ENCODE measurements around the gene ZNF30. TPM values are rescaled to one million over a fixed set of nuclear protein-coding genes. Genes with fewer than 3 reads are reported as not detected.

ZNF30 gene
- total and polyA plus RNA-seq, 4 donors = 1.9 to 10.9 (median 2.9) TPM

- Histone ChIP-seq H3K9me3 (ENCODE audit: control insufficient read depth, low read length) (peaks cover 16% of the 10 kb centered on the region), H3K27me3 (ENCODE audit: control insufficient read depth in 1 of 2, insufficient read depth in 2 of 2, low read length in 1 of 2) (no peaks in the 10 kb centered on the region), H3K27ac (ENCODE audit: low read depth in 1 of 2, low read length in 2 of 2) (no peak overlapping the region), H3K36me3 (ENCODE audit: control insufficient read depth in 1 of 2, insufficient read depth in 2 of 2, low read length in 1 of 2) (peaks cover 3 to 8% of the 10 kb centered on the region in 2 donors), H3K4me1 (ENCODE audit: control insufficient read depth in 1 of 2, insufficient read depth in 2 of 2, low read length in 2 of 2) (no peaks in the 10 kb centered on the region), H3K4me3 (ENCODE audit: low read length in 2 of 2) (no peak overlapping the region)
- ATAC-seq (ENCODE audit: low FRiP score) = no peak
- intact Hi-C loops (cut with DNase I) = no loop called here
- no peak for DNase-seq
Observed at GRCh38 chr19:34953092-34953491, 26.4 kb downstream of the ZNF30 start.

DNA sequence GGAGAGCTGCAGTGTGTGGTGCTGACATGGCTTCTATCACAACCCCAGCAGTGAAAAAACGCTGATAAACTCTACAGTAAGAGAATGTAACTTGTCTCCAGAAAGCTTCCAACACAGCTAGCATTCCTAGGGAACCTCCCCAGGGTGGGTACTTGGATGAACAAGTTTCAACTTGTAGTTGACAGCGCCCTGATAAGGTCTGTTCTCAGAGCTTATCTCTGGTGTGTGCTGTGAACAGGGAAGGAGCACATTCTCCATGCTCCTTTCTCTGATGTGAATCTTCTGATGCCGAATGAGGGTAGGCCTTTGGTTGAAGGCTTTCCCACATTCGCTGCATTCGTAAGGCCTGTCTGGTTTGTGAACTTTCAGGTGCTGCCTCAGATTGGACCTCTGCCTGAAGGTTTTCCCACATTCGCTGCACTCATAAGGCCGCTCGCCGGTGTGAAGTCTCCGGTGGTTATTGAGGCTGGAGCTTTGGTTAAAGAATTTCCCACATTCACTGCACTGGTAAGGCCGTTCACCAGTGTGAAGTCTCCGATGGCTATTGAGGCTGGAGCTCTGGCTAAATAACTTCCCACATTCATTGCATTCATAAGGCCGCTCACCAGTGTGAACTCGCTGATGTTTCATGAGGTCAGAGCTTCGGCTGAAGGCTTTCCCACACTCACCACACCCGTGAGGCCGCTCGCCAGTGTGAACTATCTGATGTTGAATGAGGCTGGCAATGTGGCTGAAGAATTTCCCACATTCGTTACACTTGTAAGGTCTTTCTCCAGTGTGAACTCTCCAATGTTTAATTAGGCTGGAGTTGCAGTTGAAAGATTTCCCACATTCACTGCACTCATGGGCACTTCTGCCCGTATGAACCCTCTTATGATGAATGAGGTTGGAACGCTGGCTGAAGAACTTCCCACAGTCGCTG, 31.4 kb downstream of the ZNF30 start:
- no peak overlapping the region for H3K4me3 ChIP-seq (ENCODE audit: low read length in 2 of 2)
- H3K4me1 ChIP-seq (ENCODE audit: control insufficient read depth in 1 of 2, insufficient read depth in 2 of 2, low read length in 2 of 2) = peaks cover 0 to 3% of the 10 kb centered on the region in 2 donors
- ATAC-seq (ENCODE audit: low FRiP score) (no peak), DNase-seq (no peak)
- H3K36me3 ChIP-seq (ENCODE audit: control insufficient read depth in 1 of 2, insufficient read depth in 2 of 2, low read length in 1 of 2) = peaks cover 6 to 25% of the 10 kb centered on the region in 2 donors
- peaks cover 33% of the 10 kb centered on the region for H3K9me3 ChIP-seq (ENCODE audit: control insufficient read depth, low read length)
- no peaks in the 10 kb centered on the region for H3K27me3 ChIP-seq (ENCODE audit: control insufficient read depth in 1 of 2, insufficient read depth in 2 of 2, low read length in 1 of 2)
- 93 to 96% methylated on average over 22 of the region's 22 CpGs for WGBS, 2 donors
- no peak overlapping the region for H3K27ac ChIP-seq (ENCODE audit: low read depth in 1 of 2, low read length in 2 of 2)
- intact Hi-C loops (cut with DNase I) = no loop called here

GRCh38 chr19:34959021-34959420, 32.3 kb downstream of the ZNF30 start:
- H3K4me3 ChIP-seq (ENCODE audit: low read length in 2 of 2) = no peak overlapping the region
- H3K27me3 ChIP-seq (ENCODE audit: control insufficient read depth in 1 of 2, insufficient read depth in 2 of 2, low read length in 1 of 2) = no peaks in the 10 kb centered on the region
- peaks cover 0 to 3% of the 10 kb centered on the region in 2 donors for H3K4me1 ChIP-seq (ENCODE audit: control insufficient read depth in 1 of 2, insufficient read depth in 2 of 2, low read length in 2 of 2)
- peaks cover 6 to 25% of the 10 kb centered on the region in 2 donors for H3K36me3 ChIP-seq (ENCODE audit: control insufficient read depth in 1 of 2, insufficient read depth in 2 of 2, low read length in 1 of 2)
- H3K27ac ChIP-seq (ENCODE audit: low read depth in 1 of 2, low read length in 2 of 2) = no peak overlapping the region
- H3K9me3 ChIP-seq (ENCODE audit: control insufficient read depth, low read length) = peaks cover 33% of the 10 kb centered on the region
- intact Hi-C loops (cut with DNase I) = no loop called here
- no peak for ATAC-seq (ENCODE audit: low FRiP score)
- 85 to 93% methylated on average over 7 of the region's 7 CpGs for WGBS, 2 donors
- no peak for DNase-seq

GRCh38 chr19:34960103-34960805, 33.6 kb downstream of the ZNF30 start:
- Histone ChIP-seq H3K27ac (ENCODE audit: low read depth in 1 of 2, low read length in 2 of 2) (no peak overlapping the region), H3K4me1 (ENCODE audit: control insufficient read depth in 1 of 2, insufficient read depth in 2 of 2, low read length in 2 of 2) (peaks cover 0 to 3% of the 10 kb centered on the region in 2 donors), H3K27me3 (ENCODE audit: control insufficient read depth in 1 of 2, insufficient read depth in 2 of 2, low read length in 1 of 2) (no peaks in the 10 kb centered on the region), H3K4me3 (ENCODE audit: low read length in 2 of 2) (no peak overlapping the region), H3K36me3 (ENCODE audit: control insufficient read depth in 1 of 2, insufficient read depth in 2 of 2, low read length in 1 of 2) (peaks cover 6 to 25% of the 10 kb centered on the region in 2 donors), H3K9me3 (ENCODE audit: control insufficient read depth, low read length) (peaks cover 33% of the 10 kb centered on the region)
- DNase-seq = no peak
- WGBS, 2 donors = 96% methylated on average over 8 of the region's 8 CpGs
- no peak for ATAC-seq (ENCODE audit: low FRiP score)
- intact Hi-C loops (cut with DNase I) = no loop called here

DNA sequence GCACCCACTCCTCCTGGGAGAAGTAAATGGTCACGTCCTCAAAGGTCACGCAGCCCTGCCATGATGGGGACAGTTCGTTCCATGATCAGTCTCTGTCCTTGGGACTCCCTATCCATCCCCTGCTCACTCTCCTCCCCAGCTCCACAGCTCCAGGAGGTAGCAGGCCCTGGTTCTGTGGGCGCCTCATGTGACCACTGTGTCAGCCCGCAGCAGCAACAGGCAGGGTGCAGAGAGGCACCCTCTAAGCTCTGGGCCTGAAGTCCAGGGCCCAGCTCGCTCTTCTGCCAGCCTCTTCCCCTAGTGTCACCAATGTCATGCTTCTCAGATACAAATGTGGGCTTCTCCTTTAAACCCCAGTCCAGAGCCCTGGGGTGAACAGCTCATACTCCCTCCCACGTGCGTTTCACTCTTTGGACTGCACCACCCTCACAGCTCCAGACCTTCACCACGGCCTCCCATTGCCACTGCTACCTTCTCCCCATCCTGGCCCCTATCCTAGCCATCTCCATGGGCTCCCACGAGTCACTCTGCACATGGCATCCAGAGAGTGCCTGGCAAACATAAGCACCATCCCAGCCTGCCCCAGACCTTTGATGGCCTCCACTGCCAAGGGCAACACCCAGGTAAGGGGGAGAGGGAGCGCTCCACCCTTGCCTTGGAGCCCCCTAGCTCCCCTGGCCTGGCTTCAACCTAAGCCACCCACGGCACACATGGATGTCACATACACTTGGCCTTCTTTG, 34.4 kb downstream of the ZNF30 start:
- H3K9me3 ChIP-seq (ENCODE audit: control insufficient read depth, low read length) = peaks cover 33% of the 10 kb centered on the region
- DNase-seq = no peak
- peaks cover 6 to 25% of the 10 kb centered on the region in 2 donors for H3K36me3 ChIP-seq (ENCODE audit: control insufficient read depth in 1 of 2, insufficient read depth in 2 of 2, low read length in 1 of 2)
- no peak for ATAC-seq (ENCODE audit: low FRiP score)
- H3K27me3 ChIP-seq (ENCODE audit: control insufficient read depth in 1 of 2, insufficient read depth in 2 of 2, low read length in 1 of 2) = no peaks in the 10 kb centered on the region
- no peak overlapping the region for H3K4me3 ChIP-seq (ENCODE audit: low read length in 2 of 2)
- intact Hi-C loops (cut with DNase I) = no loop called here
- WGBS, 2 donors = 92 to 94% methylated on average over 12 of the region's 12 CpGs
- no peak overlapping the region for H3K27ac ChIP-seq (ENCODE audit: low read depth in 1 of 2, low read length in 2 of 2)
- H3K4me1 ChIP-seq (ENCODE audit: control insufficient read depth in 1 of 2, insufficient read depth in 2 of 2, low read length in 2 of 2) = peaks cover 0 to 3% of the 10 kb centered on the region in 2 donors

GRCh38 chr19:34961775-34962686, 35.3 kb downstream of the ZNF30 start:
- no peak for ATAC-seq (ENCODE audit: low FRiP score)

GRCh38 chr19:34962687-34963572, 36.2 kb downstream of the ZNF30 start:
- Histone ChIP-seq H3K4me3 (ENCODE audit: low read length in 2 of 2) (peak overlapping the region; percentile 92 to 95), H3K36me3 (ENCODE audit: control insufficient read depth in 1 of 2, insufficient read depth in 2 of 2, low read length in 1 of 2) (peaks cover 6 to 19% of the 10 kb centered on the region in 2 donors), H3K9me3 (ENCODE audit: control insufficient read depth, low read length) (peaks cover 24% of the 10 kb centered on the region), H3K27ac (ENCODE audit: low read depth in 1 of 2, low read length in 2 of 2) (no peak overlapping the region), H3K4me1 (ENCODE audit: control insufficient read depth in 1 of 2, insufficient read depth in 2 of 2, low read length in 2 of 2) (peaks cover 0 to 3% of the 10 kb centered on the region in 2 donors), H3K27me3 (ENCODE audit: control insufficient read depth in 1 of 2, insufficient read depth in 2 of 2, low read length in 1 of 2) (no peaks in the 10 kb centered on the region)
- WGBS, 2 donors = 42 to 43% methylated on average over 14 of the region's 14 CpGs
- ATAC-seq (ENCODE audit: low FRiP score) (no peak), DNase-seq (no peak)
- intact Hi-C loops (cut with DNase I) = no loop called here

More at GRCh38 chr19:34961775-34962686, 35.3 kb downstream of the ZNF30 start:
- no peak overlapping the region for H3K27ac ChIP-seq (ENCODE audit: low read depth in 1 of 2, low read length in 2 of 2)
- H3K36me3 ChIP-seq (ENCODE audit: control insufficient read depth in 1 of 2, insufficient read depth in 2 of 2, low read length in 1 of 2) = peaks cover 6 to 25% of the 10 kb centered on the region in 2 donors
- peaks cover 0 to 3% of the 10 kb centered on the region in 2 donors for H3K4me1 ChIP-seq (ENCODE audit: control insufficient read depth in 1 of 2, insufficient read depth in 2 of 2, low read length in 2 of 2)
- DNase-seq = no peak
- no peaks in the 10 kb centered on the region for H3K27me3 ChIP-seq (ENCODE audit: control insufficient read depth in 1 of 2, insufficient read depth in 2 of 2, low read length in 1 of 2)
- intact Hi-C loops (cut with DNase I) = no loop called here
- WGBS, 2 donors = 90 to 91% methylated on average over 5 of the region's 5 CpGs
- no peak overlapping the region for H3K4me3 ChIP-seq (ENCODE audit: low read length in 2 of 2)
- H3K9me3 ChIP-seq (ENCODE audit: control insufficient read depth, low read length) = peaks cover 32% of the 10 kb centered on the region
